GM23338 (cell line): ENCODE measurements around the gene NGFR.

Experiments used
- CREB1 ChIP-seq: fragments of 250-450 bp; sonication (Bioruptor Pico); IDR thresholded peaks from 2 replicates; pipeline ENCODE4 v1.5.0; 2020; ENCODE audit warnings: low read depth, mild to moderate bottlenecking, moderate library complexity
- EZH2 ChIP-seq: fragments of 200-600 bp; sonication (generic); IDR thresholded peaks from one replicate; pipeline ENCODE4 v1.8.0; 2017; ENCODE audit warnings: antibody characterized with exemption, mild to moderate bottlenecking, low read depth; ENCODE audit not compliant: unreplicated experiment
- EZH2phosphoT487 ChIP-seq: fragments of 200-600 bp; sonication (generic); IDR thresholded peaks from one replicate; pipeline ENCODE4 v1.8.1; 2018; ENCODE audit warnings: antibody characterized with exemption; ENCODE audit not compliant: unreplicated experiment
- JUNB ChIP-seq: IDR thresholded peaks from one replicate; pipeline ENCODE4 v1.6.1; 2016; ENCODE audit warnings: antibody characterized with exemption; ENCODE audit not compliant: unreplicated experiment
- NANOG ChIP-seq: IDR thresholded peaks from 2 replicates; pipeline ENCODE4 v1.6.1; 2016; ENCODE audit warnings: antibody characterized with exemption, borderline replicate concordance
- POLR2AphosphoS5 ChIP-seq: IDR thresholded peaks from 2 replicates; pipeline ENCODE4 v1.6.1; 2016; ENCODE audit warnings: antibody characterized with exemption, low read depth
- ZNF114 ChIP-seq: fragments of 250-450 bp; sonication (Bioruptor Pico); IDR thresholded peaks from 2 replicates; pipeline ENCODE4 v1.5.0; 2020; ENCODE audit warnings: mild to moderate bottlenecking, moderate library complexity
- TF ChIP-seq, protein P1 (sequence below), 2 experiments: fragments of 200-600 bp in 1 of 2; sonication (generic) in 1 of 2; conservative IDR thresholded peaks; 2 replicates each; pipeline versions ENCODE4 v1.5.1 to v1.6.1; 2016 to 2017; ENCODE audit warnings: antibody characterized with exemption in 2 of 2, low read depth in 2 of 2, mild to moderate bottlenecking in 2 of 2, moderate library complexity in 1 of 2
- TF ChIP-seq, protein P2 (sequence below): IDR thresholded peaks from one replicate; pipeline ENCODE4 v1.6.1; 2018; ENCODE audit warnings: antibody characterized with exemption; ENCODE audit not compliant: unreplicated experiment
- TF ChIP-seq, protein P3 (sequence below): IDR thresholded peaks from 2 replicates; pipeline ENCODE4 v1.6.1; 2016; ENCODE audit warnings: antibody characterized with exemption

DNA sequence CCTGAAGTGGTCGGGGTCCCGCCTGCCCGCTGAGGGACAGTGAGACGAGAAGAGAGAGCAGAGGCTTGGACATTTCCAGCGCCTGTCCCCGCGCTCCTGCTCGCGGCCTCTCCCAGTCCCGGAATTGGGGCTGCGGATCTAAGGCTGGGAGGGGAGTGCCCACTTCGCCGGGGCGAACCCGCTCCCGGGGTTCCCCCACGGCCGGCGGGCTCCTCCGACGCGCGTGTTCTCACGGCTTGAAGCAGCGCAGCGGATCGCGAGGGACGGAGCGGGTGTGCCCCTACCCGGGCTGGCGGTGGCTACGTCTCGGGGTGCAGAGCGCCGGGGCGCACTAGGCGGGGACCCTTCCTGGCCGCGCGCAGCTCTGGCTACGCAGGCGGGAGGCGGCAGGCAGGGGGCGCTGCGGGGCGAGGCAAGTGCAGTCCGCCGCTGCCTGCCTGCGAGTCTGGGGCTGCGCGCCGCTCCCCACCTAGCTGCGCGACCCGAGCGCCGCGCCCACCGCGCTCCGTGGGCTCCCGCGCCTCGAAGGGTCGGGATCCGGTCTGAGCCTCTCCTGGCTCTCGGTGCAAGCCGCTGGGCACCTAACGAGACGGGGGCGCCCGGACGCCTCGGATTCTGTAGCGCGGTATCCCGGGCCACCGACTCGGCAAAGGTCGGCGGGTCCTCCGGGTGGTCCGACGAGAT lies 1.2 kb downstream of the NGFR start:
- TF ChIP-seq, protein P1, sequence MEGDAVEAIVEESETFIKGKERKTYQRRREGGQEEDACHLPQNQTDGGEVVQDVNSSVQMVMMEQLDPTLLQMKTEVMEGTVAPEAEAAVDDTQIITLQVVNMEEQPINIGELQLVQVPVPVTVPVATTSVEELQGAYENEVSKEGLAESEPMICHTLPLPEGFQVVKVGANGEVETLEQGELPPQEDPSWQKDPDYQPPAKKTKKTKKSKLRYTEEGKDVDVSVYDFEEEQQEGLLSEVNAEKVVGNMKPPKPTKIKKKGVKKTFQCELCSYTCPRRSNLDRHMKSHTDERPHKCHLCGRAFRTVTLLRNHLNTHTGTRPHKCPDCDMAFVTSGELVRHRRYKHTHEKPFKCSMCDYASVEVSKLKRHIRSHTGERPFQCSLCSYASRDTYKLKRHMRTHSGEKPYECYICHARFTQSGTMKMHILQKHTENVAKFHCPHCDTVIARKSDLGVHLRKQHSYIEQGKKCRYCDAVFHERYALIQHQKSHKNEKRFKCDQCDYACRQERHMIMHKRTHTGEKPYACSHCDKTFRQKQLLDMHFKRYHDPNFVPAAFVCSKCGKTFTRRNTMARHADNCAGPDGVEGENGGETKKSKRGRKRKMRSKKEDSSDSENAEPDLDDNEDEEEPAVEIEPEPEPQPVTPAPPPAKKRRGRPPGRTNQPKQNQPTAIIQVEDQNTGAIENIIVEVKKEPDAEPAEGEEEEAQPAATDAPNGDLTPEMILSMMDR (conservative IDR thresholded peaks at IDR 0.05; ENCODE audit: low read depth in 2 of 2), result peak; percentile 61 to 81
- no peak for TF ChIP-seq NANOG
- TF ChIP-seq, protein P2, sequence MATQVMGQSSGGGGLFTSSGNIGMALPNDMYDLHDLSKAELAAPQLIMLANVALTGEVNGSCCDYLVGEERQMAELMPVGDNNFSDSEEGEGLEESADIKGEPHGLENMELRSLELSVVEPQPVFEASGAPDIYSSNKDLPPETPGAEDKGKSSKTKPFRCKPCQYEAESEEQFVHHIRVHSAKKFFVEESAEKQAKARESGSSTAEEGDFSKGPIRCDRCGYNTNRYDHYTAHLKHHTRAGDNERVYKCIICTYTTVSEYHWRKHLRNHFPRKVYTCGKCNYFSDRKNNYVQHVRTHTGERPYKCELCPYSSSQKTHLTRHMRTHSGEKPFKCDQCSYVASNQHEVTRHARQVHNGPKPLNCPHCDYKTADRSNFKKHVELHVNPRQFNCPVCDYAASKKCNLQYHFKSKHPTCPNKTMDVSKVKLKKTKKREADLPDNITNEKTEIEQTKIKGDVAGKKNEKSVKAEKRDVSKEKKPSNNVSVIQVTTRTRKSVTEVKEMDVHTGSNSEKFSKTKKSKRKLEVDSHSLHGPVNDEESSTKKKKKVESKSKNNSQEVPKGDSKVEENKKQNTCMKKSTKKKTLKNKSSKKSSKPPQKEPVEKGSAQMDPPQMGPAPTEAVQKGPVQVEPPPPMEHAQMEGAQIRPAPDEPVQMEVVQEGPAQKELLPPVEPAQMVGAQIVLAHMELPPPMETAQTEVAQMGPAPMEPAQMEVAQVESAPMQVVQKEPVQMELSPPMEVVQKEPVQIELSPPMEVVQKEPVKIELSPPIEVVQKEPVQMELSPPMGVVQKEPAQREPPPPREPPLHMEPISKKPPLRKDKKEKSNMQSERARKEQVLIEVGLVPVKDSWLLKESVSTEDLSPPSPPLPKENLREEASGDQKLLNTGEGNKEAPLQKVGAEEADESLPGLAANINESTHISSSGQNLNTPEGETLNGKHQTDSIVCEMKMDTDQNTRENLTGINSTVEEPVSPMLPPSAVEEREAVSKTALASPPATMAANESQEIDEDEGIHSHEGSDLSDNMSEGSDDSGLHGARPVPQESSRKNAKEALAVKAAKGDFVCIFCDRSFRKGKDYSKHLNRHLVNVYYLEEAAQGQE, result no peak
- TF ChIP-seq POLR2AphosphoS5, result no peak
- no peak for TF ChIP-seq EZH2
- no peak for TF ChIP-seq EZH2phosphoT487
- no peak for TF ChIP-seq ZNF114 (CRISPR knock-in tag)
- TF ChIP-seq CREB1 (CRISPR knock-in tag), result no peak
- TF ChIP-seq, protein P3, sequence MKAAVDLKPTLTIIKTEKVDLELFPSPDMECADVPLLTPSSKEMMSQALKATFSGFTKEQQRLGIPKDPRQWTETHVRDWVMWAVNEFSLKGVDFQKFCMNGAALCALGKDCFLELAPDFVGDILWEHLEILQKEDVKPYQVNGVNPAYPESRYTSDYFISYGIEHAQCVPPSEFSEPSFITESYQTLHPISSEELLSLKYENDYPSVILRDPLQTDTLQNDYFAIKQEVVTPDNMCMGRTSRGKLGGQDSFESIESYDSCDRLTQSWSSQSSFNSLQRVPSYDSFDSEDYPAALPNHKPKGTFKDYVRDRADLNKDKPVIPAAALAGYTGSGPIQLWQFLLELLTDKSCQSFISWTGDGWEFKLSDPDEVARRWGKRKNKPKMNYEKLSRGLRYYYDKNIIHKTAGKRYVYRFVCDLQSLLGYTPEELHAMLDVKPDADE, result no peak
- TF ChIP-seq JUNB, result no peak
